ENCODE measurements around the gene NUPR1.
A peak's percentile ranks its signal among the peaks of the same experiment; 100 is the strongest.
"Not testable (repeated sequence)": the region's sequence is repeated elsewhere in the genome, so short reads cannot be mapped to it uniquely, and the experiment has no call there.

Gene NUPR1

DNA sequence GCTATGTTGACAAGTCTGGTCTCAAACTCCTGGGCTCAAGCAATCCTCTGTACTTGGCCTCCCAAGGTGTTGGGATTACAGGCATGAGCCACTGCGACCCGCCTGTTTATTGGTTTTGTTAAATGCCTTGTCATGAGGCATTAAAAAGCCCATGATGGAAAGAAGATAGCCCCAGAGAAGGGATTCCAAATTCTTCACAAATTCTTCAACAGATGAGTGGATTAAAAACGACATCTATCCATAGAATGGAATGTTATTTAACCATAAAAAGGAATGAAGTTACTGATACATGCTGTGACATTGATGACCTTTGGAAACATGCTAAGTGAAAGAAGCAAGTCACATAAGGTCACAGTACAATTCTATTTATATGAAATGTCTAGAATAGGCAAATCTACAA is 19.7 kb upstream of the NUPR1 start:
- intact Hi-C loops (cut with DNase I) = no loop called here
- DNase-seq = no peak

- intact Hi-C loops (cut with DNase I) = no loop called here
Observed at GRCh38 chr16:28556914-28557320, 18.1 kb upstream of the NUPR1 start.

DNA sequence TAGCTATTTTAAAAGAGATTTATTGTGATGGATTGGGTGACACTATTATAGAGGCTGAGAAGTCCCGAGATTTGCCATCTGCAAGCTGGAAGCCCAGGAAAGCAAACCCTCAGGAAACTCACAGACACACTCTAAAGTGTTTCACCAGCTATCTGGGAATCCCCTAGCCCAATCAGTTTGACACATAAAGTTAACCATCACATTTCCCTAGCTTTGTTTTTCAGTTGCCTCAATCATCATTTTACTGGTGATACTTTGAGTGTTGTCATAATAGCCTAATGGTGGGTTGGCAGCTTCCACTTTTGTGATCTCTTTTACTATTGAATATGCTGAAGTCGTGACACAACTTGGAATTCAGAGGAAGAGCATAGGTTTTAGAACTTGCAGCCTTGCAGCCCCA is 16.8 kb upstream of the NUPR1 start:
- DNase-seq = no peak
- intact Hi-C loops (cut with DNase I) = loop anchor here (2.0 kb wide), 1 partner anchor 63 kb away; the partner anchor contains the start of gene CLN3

More at GRCh38 chr16:28556914-28557320, 18.1 kb upstream of the NUPR1 start:
- DNase-seq = no peak

DNA sequence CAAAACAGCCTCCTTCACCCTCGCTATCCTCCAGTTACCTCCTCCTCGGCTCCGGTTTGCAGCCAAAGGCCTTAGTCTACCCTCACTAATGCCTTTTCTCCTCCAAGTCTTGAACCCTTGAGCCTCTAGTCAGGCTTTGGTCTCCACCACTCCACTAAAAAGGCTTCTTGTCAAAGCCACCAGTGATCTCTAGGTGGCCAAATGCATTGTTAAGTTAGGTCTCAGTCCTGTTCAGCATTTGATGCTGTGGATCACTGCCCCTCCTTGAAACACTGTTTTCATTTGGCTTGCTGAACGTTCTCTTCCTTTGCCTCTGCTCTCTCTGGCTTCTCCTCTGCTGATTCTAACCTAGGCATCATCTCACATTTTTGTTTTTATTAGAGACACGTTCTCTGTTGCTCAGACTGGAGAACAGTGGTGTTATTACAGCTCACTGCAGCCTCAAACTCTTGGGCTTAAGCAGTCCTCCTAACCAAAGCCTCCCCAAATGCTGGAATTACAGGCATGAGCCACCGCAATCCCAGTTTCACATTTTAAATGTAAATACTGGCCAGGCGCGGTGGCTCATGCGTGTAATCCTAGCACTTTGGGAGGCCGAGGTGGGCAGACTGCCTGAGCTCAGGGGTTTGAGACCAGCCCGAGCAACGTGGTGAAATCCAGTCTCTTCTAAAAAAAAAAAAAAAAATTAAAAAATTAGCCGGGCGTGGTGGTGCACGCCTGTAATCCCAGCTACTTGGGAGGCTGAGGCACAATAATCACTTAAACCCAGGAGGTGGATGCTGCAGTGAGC is 16.1 kb upstream of the NUPR1 start:
- intact Hi-C loops (cut with DNase I) = loop anchor here (2.0 kb wide), 1 partner anchor 62 kb away; the partner anchor contains the start of gene CLN3
- DNase-seq = no peak

- peak; percentile 86 to 97 (median 92) for DNase-seq
- intact Hi-C loops (cut with DNase I) = loop anchor here (2.0 kb wide), 1 partner anchor 61 kb away; the partner anchor contains the start of gene CLN3
Observed at GRCh38 chr16:28553776-28554633, 15.2 kb upstream of the NUPR1 start, which contains the start of gene SGF29. Gene SGF29 (plus strand): TSS chr16:28553920. CDS start chr16:28581070, 27,150 bp downstream.

DNA sequence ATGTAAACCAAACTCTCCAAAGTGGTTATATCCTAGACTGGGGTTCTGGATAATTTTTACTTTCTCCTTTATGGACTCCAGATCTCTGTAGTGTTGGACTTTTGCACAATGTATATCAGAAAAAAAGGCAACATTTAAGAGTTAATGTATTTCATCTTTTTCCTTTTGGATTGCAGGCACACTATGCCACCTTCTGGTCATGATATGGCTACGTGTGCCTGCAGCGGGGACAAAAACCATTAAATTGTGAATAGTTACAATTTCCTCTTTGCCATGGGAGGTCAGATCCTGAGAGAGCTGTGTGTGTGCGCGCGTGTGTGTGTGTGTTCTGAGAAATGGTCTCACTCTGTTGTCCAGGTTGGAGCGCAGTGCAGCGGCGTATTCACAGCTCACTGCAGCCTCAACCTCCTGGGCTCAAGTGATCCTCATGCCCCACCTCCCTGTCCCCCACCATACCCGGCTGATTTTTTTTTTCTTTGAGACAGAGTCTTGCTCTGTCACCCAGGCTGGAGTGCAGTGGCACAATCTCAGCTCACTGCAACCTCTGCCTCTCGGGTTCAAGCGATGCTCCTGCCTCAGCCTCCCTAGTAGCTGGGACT is 10.6 kb upstream of the NUPR1 start:
- no peak for DNase-seq
- intact Hi-C loops (cut with DNase I) = no loop called here

DNA sequence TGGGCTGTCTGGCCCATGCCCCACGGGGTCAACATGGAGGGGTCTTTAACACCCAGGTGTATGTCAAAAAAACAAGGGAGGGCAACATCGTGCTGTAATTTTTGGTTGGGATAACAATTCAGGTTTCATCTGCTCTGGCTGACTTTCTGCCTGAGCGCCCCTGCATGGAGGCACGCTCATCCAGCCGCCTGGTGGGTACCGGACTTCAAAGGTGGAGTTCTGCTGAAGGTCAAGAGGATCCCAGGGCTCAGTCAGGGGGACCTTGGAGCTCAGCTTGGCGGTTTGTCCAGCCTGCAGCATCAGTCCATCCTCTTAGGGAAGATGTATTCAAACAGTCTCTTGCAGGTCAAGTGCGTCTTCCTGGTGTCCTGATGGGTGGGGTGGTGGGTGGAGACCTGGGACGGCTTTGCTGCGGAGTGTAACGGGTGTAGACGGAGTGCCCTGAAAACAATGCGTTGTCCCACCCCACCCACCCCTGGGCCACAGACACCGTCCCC is 9.6 kb upstream of the NUPR1 start:
- no peak for DNase-seq
- intact Hi-C loops (cut with DNase I) = no loop called here

GRCh38 chr16:28546626-28547025 is 7.9 kb upstream of the NUPR1 start:
- no peak for DNase-seq
- intact Hi-C loops (cut with DNase I) = no loop called here

DNA sequence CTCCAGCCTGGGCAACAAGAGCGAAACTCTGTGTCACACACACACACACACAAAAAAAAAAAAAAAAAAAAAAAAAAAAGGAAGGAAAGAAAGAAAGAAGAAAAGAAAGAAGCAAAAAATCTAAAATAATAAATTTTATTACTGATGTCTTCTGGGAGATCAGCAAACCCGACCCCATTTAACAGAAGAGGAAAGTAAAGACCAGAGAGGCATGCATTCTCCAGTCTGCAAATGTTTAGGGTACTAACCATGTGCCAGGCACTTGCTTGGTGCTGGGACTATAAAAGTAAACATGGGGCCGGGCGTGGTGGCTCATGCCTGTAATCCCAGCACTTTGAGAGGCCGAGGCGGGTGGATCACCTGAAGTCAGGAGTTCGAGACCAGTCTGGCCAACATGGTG is 7.2 kb upstream of the NUPR1 start:
- DNase-seq; intact Hi-C loops (cut with DNase I): not testable (repeated sequence)

- no peak for DNase-seq
- intact Hi-C loops (cut with DNase I) = no loop called here
Observed at GRCh38 chr16:28544998-28545397, 6.2 kb upstream of the NUPR1 start.

DNA sequence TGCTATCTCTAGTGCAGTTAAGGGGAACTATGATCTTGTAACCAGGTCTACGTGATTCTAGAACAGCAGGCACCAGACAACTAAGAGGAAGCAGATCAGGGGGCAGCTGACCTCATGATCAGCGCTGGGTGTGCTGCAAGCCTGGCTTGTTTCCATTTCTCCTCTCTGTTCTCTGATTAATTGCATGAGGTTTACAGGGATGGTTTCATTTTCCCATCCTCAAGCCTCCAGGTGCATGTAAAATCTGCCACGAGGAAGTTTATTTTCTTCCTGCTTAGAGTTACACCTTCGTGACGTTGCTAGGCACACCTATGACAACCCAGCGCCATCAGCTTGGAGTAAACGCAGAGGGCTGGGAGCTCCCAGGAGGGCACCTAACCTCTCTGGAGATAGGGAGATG is 4.3 kb upstream of the NUPR1 start:
- peak in 22 of 42 donors; percentile 8 to 56 (median 26) for DNase-seq
- intact Hi-C loops (cut with DNase I) = no loop called here

DNA sequence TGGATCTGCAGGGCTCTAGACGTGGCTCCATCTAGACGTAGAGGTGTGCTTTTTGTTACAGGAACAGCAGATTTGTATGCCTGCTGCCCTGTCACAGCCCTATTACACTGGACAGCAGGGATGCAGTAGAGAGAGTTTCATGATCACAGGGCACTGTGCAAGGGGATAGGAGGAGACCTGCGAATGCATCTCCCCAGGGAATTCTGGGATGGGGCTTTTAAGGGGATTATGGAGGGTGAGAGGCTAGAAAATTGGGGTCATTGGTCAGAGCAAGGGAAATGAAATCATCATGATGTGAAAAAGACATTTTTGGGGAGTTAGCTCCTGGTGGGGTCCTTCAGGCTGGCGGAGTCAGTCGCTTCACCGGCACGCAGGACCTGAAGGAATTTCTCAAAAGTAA is 3.9 kb upstream of the NUPR1 start:
- intact Hi-C loops (cut with DNase I) = no loop called here
- no peak for DNase-seq

DNA sequence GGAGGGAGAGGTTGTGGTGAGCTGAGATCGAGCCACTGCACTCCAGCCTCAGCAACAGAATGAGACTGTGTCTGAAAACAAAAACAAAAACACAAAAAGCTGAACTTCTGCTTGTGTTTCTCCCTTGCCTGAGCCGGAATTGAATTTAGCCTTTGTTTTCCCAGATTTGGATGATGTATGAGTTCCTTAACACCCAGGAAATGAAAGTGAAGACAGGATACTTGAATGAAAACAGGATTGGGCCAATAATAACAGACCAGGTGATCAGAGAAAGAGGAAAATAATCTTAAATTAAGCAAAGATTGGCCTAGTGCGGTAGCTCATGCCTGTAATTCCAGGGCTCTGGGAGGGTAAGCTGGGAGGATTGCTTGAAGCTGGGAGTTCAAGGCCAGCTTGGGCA is 1.6 kb upstream of the NUPR1 start:
- no peak for DNase-seq
- intact Hi-C loops (cut with DNase I) = no loop called here

GRCh38 chr16:28537964-28538732 is 626 bp downstream of the NUPR1 start:
- DNase-seq = peak in 2 of 42 donors; percentile 2 to 26
- intact Hi-C loops (cut with DNase I) = no loop called here

DNA sequence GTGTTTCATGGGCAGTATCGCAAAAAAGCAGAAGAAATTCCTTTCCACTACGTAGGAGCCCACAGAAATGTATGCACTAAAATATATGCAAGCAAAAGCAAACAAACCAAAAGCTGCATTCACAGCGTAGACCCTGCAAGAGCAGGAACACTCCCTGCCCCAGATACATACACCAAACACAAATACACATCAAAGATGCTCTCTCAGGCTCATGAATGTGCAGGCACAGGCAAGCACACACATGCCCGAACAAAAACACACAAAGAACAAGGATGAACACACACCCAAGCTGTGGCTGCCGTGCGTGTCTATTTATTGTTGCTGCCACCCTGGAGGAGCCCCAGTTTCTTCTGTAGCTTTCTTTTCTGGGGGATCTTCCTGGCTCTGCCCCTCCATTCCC is 1.7 kb downstream of the NUPR1 start:
- DNase-seq = no peak
- intact Hi-C loops (cut with DNase I) = no loop called here

DNA sequence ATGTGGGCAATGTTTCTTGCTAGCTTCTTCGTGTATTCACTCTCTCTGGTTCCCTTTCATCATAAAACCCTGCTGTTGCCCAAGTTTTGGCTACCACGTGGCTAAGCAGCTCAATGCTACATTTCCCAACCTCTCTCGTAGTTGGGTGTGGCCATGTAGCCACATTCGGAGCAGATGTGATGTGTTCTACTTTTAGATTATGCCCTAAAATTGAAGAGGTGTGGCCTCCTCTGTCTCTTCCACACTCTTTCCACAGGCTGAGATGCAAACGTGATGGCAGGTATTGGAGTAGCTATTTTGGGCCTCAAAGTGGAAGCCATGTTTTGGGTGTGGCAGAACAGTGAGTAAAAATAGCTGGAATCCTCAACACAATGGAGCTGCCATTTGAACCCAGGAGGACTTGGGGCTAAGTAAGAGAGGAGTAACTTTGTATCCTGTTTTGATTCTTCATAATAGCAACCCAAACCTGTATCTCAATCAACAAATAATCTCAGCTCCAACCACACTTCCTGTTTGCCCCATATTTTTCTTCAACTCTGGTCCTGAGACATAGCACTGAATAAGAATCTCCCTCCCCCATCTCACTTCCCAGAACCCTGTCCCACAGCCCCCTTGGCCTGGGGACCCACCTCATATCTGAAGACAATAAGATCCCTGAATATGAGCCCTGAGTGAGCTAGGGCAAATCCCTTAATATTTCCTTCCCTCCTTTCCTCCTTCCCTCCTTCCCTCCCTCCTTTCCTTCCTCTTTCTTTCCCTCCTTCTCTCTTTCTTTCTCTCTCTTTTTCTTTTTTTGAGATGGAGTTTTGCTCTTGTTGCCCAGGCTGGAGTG is 4.0 kb downstream of the NUPR1 start:
- intact Hi-C loops (cut with DNase I) = no loop called here
- DNase-seq = peak in 14 of 42 donors; percentile 11 to 45 (median 18)

GRCh38 chr16:28532940-28533647 is 5.7 kb downstream of the NUPR1 start:
- intact Hi-C loops (cut with DNase I) = no loop called here
- DNase-seq = no peak
